Peyer's patch (tissue), 4 donors: ENCODE measurements around the gene STPG1. TPM values are rescaled to one million over a fixed set of nuclear protein-coding genes. Genes with fewer than 3 reads are reported as not detected.

ENCODE experiments used
- DNase-seq, 3 donors: peaks; one replicate each; pipeline ENCODE4 v3.0.0-alpha.2; 2017 to 2019
- H3K27ac ChIP-seq, 4 donors: fragments of 200-600 bp; sonication (generic); one replicate each; pipeline ENCODE4 v1.5.1; 2016 to 2019
- H3K27me3 ChIP-seq, 2 donors: fragments of 200-600 bp; sonication (generic); one replicate each; pipeline ENCODE4 v1.5.1; 2019
- H3K36me3 ChIP-seq, 3 donors: fragments of 200-600 bp; sonication (generic); one replicate each; pipeline ENCODE4 v1.5.1; 2016 to 2019
- H3K4me1 ChIP-seq, 4 donors: fragments of 200-600 bp; sonication (generic); one replicate each; pipeline ENCODE4 v1.5.1; 2016 to 2019
- H3K4me3 ChIP-seq, 4 donors: fragments of 200-600 bp; sonication (generic); 1 replicate in 3 of 4; 2 replicates in 1 of 4; pipeline ENCODE4 v1.5.1; 2016 to 2019; ENCODE audit warnings: mild to moderate bottlenecking in 1 of 4
- H3K9me3 ChIP-seq, 4 donors: fragments of 200-600 bp; sonication (generic); one replicate each; pipeline ENCODE4 v1.5.1; 2016 to 2019; ENCODE audit warnings: mild to moderate bottlenecking in 1 of 4
- CTCF ChIP-seq, 6 experiments: fragments of 450-650 bp in 4 of 6; fragments of 200-600 bp in 2 of 6; sonication (generic) in 1 of 6; IDR thresholded peaks; one replicate each; pipeline ENCODE4 v1.5.1; 2017 to 2019; ENCODE audit warnings: antibody characterized with exemption in 6 of 6, mild to moderate bottlenecking in 3 of 6, moderate library complexity in 1 of 6
- POLR2A ChIP-seq, 2 donors: fragments of 450-650 bp; IDR thresholded peaks; one replicate each; pipeline ENCODE4 v1.5.1; 2017; ENCODE audit warnings: antibody characterized with exemption in 2 of 2, mild to moderate bottlenecking in 2 of 2, moderate library complexity in 2 of 2
- total RNA-seq, 4 donors: library from RNA; depleted of rRNA; stranded (reverse); fragments of >200 nt; gene quantifications; one replicate each; pipeline ENCODE4 v1.1.0, GENCODE V29; 2016

STPG1 gene
- total RNA-seq, 4 donors from 2014 or later: 3.3 to 16.5 (median 15.1) TPM

- H3K27ac ChIP-seq: no peak overlapping the region
Measured at GRCh38 chr1:24347159-24347934, 66.2 kb downstream of the STPG1 start.

GRCh38 chr1:24345334-24345733 is 68.2 kb downstream of the STPG1 start:
- no peak overlapping the region for H3K4me3 ChIP-seq
- no peaks in the 10 kb centered on the region for H3K27me3 ChIP-seq
- H3K36me3 ChIP-seq: no peaks in the 10 kb centered on the region
- no peak overlapping the region for H3K27ac ChIP-seq
- no peaks in the 10 kb centered on the region for H3K4me1 ChIP-seq
- TF ChIP-seq CTCF (IDR thresholded peaks at IDR 0.05) (no peak), POLR2A (IDR thresholded peaks at IDR 0.05) (no peak)
- no peak for DNase-seq
- H3K9me3 ChIP-seq: no peaks in the 10 kb centered on the region

More at GRCh38 chr1:24347159-24347934, 66.2 kb downstream of the STPG1 start:
- TF ChIP-seq CTCF (IDR thresholded peaks at IDR 0.05) (no peak), POLR2A (IDR thresholded peaks at IDR 0.05) (no peak)
- Histone ChIP-seq H3K9me3 (no peaks in the 10 kb centered on the region), H3K4me3 (no peak overlapping the region), H3K4me1 (no peaks in the 10 kb centered on the region), H3K36me3 (no peaks in the 10 kb centered on the region), H3K27me3 (no peaks in the 10 kb centered on the region)
- DNase-seq: no peak

GRCh38 chr1:24344090-24344742 is 69.4 kb downstream of the STPG1 start:
- TF ChIP-seq CTCF (IDR thresholded peaks at IDR 0.05) (no peak), POLR2A (IDR thresholded peaks at IDR 0.05) (no peak)
- Histone ChIP-seq H3K9me3 (no peaks in the 10 kb centered on the region), H3K4me3 (no peak overlapping the region), H3K4me1 (no peaks in the 10 kb centered on the region), H3K27me3 (no peaks in the 10 kb centered on the region), H3K36me3 (no peaks in the 10 kb centered on the region), H3K27ac (no peak overlapping the region)
- no peak for DNase-seq

DNA sequence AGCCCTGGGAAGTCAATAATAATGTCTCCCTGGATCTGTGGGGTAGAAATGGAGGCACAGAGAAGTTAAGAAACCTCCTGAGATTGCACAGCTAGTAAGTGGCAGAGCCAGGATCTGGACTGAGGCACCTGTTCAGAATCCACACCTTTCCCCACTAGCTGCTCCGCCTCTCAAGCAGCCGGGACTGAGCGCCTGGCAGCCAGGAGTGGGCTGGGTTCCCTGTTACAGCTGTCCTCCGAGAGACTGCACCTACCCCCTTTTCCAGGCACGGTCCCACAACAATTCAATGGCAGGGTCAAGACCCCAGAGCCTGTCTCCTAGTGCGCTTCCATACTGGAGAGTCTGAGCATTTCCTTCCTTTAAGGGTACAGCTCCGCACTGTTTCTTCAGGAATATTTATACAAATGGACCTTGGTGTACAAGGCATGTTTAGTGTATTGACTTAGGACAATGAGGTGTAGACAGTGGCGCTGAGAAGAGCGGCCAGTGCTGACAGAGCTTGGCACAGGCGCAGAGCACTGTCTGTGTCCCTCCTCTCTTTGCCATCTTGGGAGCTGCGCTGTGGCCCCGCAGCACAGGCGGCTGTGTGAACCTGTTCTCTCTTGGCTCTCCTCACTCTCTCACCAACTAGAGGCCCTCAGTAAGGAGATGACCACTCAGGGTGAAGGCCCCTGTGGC is 70.0 kb downstream of the STPG1 start:
- H3K4me1 ChIP-seq: no peaks in the 10 kb centered on the region
- DNase-seq: no peak
- no peak overlapping the region for H3K4me3 ChIP-seq
- no peak overlapping the region for H3K27ac ChIP-seq
- no peaks in the 10 kb centered on the region for H3K9me3 ChIP-seq
- H3K27me3 ChIP-seq: no peaks in the 10 kb centered on the region
- H3K36me3 ChIP-seq: no peaks in the 10 kb centered on the region
- TF ChIP-seq POLR2A (IDR thresholded peaks at IDR 0.05) (no peak), CTCF (IDR thresholded peaks at IDR 0.05) (no peak)

DNA sequence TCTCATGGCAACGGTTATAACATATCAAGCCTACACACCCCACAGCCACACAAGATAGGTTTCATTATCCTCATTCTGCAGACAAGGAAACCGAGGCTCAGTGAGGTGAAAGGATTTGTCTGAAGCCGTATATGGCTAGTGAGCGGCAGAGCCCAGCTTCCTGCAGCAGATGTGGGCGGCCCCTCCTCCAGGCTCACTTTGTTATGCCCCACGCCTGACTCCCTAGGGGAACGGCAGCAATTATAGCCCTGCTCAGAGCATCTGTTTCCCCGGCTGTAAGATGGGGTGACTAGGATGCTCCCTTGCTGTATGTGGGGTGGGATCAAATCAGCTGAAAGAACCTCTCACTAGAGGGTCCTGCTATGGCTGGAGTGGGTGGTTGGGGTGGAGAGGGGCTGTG is 72.3 kb downstream of the STPG1 start:
- Histone ChIP-seq H3K4me3 (no peak overlapping the region), H3K36me3 (no peaks in the 10 kb centered on the region), H3K27ac (no peak overlapping the region), H3K9me3 (no peaks in the 10 kb centered on the region), H3K27me3 (no peaks in the 10 kb centered on the region), H3K4me1 (no peaks in the 10 kb centered on the region)
- no peak for TF ChIP-seq POLR2A (IDR thresholded peaks at IDR 0.05)
- TF ChIP-seq CTCF (IDR thresholded peaks at IDR 0.05): no peak
- DNase-seq: no peak
